Urinary bladder (tissue), 4 donors: ENCODE data around the gene ALDH5A1. TPM values are rescaled to one million over a fixed set of nuclear protein-coding genes. Genes with fewer than 3 reads are reported as not detected.

ENCODE experiments used
- DNase-seq: peaks from one replicate; pipeline ENCODE4 v3.0.0-alpha.2; 2015; ENCODE audit errors: extremely low spot score
- H3K27ac ChIP-seq: one replicate; pipeline ENCODE4 v1.5.1; 2013; ENCODE audit warnings: low read depth, mild to moderate bottlenecking, moderate library complexity
- H3K36me3 ChIP-seq: one replicate; pipeline ENCODE4 v1.6.1; 2013; ENCODE audit warnings: mild to moderate bottlenecking, moderate library complexity; ENCODE audit not compliant: insufficient read depth
- H3K4me1 ChIP-seq: one replicate; pipeline ENCODE4 v1.6.1; 2013; ENCODE audit warnings: mild to moderate bottlenecking, moderate library complexity; ENCODE audit not compliant: insufficient read depth
- H3K4me3 ChIP-seq: one replicate; pipeline ENCODE4 v1.5.1; 2013; ENCODE audit warnings: low read depth, low read length
- WGBS: extraction: QIAGEN DNeasy Blood & Tissue Kit; methylation state at CpG from one replicate; pipeline ENCODE4 v1.1.7; 2013; 5-methylcytosine and 5-hydroxymethylcytosine counted together
- polyA plus RNA-seq: library from polyadenylated mRNA; stranded (reverse); fragments of 200-250 nt; gene quantifications from one replicate; pipeline ENCODE4 v1.2.3, GENCODE V29; 2013
- total RNA-seq: library from RNA; depleted of rRNA; stranded (reverse); fragments of >200 nt; gene quantifications from one replicate; pipeline ENCODE4 v1.2.3, GENCODE V29; 2014
- donor health status: healthy with polysubstance abuse.
- donor health status: healthy.

The ALDH5A1 gene
- total and polyA plus RNA-seq, 2 donors = 4.6 to 9.3 TPM

DNA sequence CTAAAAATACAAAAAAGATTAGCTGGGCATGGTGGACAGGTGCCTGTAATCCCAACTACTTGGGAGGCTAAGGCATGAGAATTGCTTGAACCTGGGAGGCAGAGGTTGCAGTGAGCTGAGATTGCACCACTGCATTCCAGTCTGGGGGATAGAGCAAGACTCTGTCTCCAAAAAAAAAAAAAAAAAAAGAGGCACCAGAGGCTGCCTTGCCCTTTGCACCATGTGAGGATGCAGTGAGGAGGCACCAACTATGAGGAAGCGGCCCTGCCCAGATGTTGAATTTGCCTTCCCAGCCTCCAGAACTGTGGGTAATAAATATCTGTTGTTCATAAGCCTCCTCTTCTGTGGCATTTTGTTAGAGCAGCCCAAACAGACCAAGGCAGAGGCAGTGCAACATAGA is 54.4 kb downstream of the ALDH5A1 start:
- Histone ChIP-seq H3K36me3 (no peaks in the 10 kb centered on the region), H3K4me3 (no peak overlapping the region), H3K27ac (no peak overlapping the region), H3K4me1 (no peaks in the 10 kb centered on the region)
- 98% methylated on average over 1 of the region's 1 CpG for WGBS
- DNase-seq = no peak

DNA sequence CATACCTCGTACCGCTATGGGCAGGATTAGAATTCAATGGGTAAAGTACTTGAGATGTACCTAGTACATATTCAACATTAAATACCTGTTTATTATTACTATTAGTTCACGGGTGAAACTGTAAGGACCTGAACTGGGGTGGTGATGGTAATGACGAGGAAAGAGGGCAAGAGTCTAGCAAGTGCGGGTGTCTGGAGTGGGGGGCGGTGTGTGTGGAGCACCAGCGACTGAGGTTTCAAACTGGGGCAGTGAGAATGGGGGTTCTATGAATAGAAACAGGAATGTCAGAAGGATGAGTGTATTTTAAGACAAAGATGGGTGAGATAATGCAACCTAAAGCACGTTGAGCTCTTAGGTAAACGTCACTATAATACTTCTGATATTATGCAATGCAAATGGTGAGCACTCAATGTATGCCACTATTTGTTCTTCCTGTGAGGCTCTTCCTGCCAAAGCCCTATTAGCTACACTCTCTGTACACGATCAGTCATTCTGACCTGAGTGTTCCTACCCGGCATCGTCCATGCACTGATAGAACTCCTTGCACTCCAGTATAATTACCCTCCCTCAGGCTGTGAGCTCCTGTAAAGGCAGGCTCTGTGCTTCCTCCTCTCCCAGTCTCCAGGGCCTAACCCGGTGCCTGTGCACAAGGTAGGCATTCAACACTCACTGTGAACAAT is 55.0 kb downstream of the ALDH5A1 start:
- no peak for DNase-seq
- WGBS = 87% methylated on average over 13 of the region's 13 CpGs
- Histone ChIP-seq H3K4me1 (no peaks in the 10 kb centered on the region), H3K4me3 (no peak overlapping the region), H3K36me3 (no peaks in the 10 kb centered on the region), H3K27ac (no peak overlapping the region)

DNA sequence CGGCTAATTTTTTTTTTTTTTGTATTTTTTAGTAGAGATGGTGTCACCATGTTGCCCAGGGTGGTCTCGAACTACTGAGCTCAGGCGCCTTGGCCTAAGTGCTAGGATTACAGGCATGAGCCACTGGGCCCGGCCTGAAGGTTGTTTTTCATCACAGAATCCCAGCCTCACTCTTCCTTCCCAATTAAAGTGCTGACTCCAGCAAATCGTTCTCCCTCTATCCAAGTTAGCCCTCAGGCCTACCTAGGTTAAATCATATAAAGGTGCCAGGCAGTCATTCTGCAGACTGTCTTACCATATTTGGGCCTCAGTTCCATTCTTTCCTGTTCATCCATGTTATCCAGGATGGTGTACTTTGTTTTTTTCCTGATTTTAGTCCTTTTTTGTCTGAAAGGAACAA is 56.4 kb downstream of the ALDH5A1 start:
- no peak for DNase-seq
- Histone ChIP-seq H3K36me3 (no peaks in the 10 kb centered on the region), H3K27ac (no peak overlapping the region), H3K4me1 (no peaks in the 10 kb centered on the region), H3K4me3 (no peak overlapping the region)
- 91% methylated on average over 5 of the region's 5 CpGs for WGBS

DNA sequence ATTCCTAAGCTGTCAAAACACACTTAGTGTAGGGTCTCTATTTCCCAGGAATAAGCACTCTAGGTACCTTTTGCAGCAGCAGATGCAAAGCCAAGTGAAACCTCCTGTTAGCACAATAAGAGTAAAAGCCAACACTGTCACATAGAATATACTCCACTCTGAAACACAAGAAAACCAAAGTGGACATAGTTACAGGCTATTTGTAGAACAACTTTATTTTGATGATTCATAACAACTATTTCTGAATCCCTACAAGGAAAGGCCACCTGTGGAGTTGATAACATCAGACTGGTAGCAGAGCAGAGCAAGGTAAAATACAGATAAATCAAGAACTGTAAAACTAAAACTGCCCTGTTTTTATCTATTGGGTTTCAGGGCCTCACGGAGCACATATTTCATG is 59.7 kb downstream of the ALDH5A1 start:
- H3K4me1 ChIP-seq = no peaks in the 10 kb centered on the region
- DNase-seq = no peak
- no peak overlapping the region for H3K27ac ChIP-seq
- no peak overlapping the region for H3K4me3 ChIP-seq
- no peaks in the 10 kb centered on the region for H3K36me3 ChIP-seq
- WGBS = 69% methylated on average over 1 of the region's 1 CpG

DNA sequence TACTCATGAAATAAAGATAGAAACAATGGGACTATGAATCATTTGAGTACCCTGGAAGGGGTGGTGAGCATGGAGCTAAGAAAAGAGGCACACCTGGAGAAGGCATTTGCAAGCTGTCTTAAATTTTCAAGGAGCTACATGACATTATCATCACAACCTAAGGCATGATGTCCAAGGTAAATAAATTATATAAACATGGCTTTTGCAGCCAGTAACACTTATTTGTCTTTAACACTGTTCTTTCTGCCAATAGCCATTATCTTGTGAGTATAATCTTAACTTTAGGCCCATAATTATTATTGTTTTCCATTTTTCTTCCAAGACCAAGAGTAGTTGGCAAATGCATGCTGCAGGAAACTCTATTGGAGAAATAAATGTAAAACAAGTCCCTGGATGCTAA is 63.7 kb downstream of the ALDH5A1 start:
- Histone ChIP-seq H3K27ac (no peak overlapping the region), H3K36me3 (no peaks in the 10 kb centered on the region), H3K4me3 (no peak overlapping the region), H3K4me1 (no peaks in the 10 kb centered on the region)
- no peak for DNase-seq

DNA sequence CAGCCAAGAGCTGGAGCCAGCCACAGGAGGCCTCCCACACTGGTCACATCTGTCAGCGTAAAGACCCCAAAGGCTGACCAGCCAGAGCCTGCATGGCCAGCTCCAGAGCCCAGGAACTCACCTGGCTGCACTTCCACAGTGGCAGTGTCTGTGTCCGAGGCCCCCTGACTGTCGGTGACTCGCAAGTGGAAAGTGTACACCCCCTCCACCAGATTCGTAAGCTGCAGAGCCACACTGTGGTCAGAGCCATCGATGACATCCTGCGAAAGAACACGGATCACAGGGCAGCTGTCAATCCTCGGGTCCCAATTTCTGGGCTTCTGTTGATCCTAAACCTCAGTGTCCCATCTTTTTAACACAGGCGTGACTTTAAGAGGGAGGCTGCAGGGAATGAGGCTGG is 69.3 kb downstream of the ALDH5A1 start:
- no peak overlapping the region for H3K27ac ChIP-seq
- no peak overlapping the region for H3K4me3 ChIP-seq
- H3K36me3 ChIP-seq = no peaks in the 10 kb centered on the region
- no peak for DNase-seq
- H3K4me1 ChIP-seq = no peaks in the 10 kb centered on the region
- WGBS = 81% methylated on average over 10 of the region's 10 CpGs

DNA sequence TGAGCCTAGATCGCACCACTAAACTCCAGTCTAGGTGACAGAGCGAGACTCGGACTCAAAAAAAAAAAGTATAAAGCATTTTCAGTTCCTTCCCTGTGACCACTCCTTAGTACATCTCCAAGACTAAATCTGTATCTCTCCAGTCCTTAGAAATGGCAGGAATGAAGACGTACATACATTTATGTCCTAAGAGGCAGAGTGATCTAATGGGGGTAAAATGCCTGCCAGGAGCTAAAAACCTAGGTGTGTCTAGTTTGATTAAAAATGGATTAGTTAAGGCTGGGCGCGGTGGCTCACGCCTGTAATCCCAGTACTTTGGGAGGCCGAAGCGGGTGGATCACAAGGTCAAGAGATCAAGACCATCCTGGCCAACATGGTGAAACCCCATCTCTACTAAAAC is 70.4 kb downstream of the ALDH5A1 start:
- H3K36me3 ChIP-seq = no peaks in the 10 kb centered on the region
- 96% methylated on average over 9 of the region's 9 CpGs for WGBS
- no peak for DNase-seq
- H3K27ac ChIP-seq = no peak overlapping the region
- H3K4me1 ChIP-seq = no peaks in the 10 kb centered on the region
- no peak overlapping the region for H3K4me3 ChIP-seq

DNA sequence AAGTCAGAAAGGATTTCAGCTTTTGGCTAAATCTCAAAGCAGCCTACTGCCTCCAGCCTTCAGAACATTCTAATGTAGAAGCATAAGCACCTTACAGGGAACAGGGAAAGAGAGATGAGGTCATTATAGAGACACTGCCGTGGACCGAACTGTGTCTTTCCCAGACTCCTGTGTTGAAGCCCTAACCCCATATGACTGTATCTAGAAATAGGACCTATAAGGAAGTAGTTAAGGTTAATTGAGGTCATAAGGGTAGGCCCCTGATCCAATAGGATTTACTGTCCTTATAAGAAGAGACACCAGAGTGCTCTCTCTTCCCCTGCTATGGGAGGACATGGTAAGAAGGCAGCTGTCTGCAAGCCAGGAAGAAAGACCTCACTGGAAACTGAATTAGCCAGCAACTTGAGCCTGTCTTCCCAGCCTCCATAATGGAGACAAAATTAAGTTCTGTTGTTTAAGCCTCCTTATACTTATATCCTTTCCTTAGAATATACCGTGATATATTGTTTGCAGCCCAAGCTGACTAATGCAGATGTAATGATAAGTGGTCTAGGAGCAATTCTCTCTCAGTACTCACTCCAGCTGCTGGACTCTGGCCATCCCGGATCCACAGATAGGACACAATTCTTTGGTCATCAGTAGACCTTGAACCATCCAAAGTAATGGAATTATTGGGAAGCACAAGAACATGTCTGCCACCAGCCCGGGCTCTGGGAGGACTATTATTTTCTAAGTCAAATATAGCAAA is 71.4 kb downstream of the ALDH5A1 start:
- Histone ChIP-seq H3K4me1 (no peaks in the 10 kb centered on the region), H3K4me3 (no peak overlapping the region), H3K27ac (no peak overlapping the region), H3K36me3 (no peaks in the 10 kb centered on the region)
- no peak for DNase-seq
- 82% methylated on average over 5 of the region's 5 CpGs for WGBS

DNA sequence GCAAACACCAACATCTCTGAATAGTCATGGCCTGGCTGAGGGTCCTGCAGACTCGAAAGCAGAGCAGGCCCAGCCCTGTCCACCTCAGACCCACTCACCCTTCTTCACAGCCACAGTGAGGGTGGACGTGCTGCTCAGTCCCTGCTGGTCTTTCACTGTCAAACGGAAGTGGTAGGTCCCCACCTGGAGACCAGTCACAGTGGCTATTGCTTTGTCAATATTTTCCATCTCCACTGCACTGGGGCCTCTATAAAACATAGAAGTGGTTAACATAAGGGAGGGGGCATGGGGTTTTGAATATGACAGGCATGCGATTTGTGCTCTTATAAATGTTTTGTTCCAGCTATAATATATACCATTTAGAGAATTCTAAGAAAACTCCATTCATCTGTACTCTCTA is 73.9 kb downstream of the ALDH5A1 start:
- no peak overlapping the region for H3K4me3 ChIP-seq
- 76% methylated on average over 4 of the region's 4 CpGs for WGBS

DNA sequence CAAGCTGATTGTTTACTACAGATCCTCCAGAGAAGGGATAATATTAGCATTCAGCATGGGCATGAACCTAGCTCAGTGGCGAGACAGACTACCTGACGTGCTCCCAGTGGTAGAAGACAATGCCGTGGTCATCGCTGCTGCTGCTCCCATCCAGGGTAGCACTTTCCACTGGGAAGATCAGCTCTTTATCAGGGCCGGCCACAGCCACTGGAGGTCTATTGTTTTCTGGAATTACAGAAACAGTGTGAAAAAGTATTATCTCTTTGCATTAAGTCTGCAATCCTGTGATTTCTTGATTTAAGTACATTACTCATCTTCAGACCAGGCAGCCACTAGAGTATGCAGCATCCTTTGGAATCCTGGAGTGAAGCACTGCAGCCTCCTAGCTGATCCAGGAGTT is 75.0 kb downstream of the ALDH5A1 start:
- Histone ChIP-seq H3K36me3 (no peaks in the 10 kb centered on the region), H3K4me3 (no peak overlapping the region), H3K4me1 (no peaks in the 10 kb centered on the region), H3K27ac (no peak overlapping the region)
- no peak for DNase-seq
- WGBS = 92% methylated on average over 5 of the region's 5 CpGs

More for the DNA sequence above, 73.9 kb downstream of the ALDH5A1 start:
- Histone ChIP-seq H3K36me3 (no peaks in the 10 kb centered on the region), H3K27ac (no peak overlapping the region), H3K4me1 (no peaks in the 10 kb centered on the region)
- no peak for DNase-seq

DNA sequence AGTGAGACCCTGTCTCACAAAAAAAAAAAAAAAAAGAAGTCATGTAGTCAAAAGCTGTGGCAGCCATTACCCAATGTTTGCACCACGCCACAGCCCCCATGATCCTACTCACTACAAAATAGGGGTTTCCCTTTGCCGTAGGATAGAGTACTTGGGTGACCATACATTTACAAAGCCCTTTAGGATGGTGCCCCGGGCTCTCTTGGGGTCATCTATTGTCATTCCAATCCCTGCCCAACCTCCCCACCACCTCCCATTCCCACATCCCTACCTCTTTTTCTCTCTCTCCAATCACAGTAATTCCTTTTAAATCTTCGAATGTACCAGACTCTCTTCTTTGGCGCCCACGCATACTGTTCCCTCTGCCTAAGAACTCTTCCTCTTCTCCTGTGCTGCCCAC is 76.6 kb downstream of the ALDH5A1 start:
- DNase-seq = no peak
- H3K36me3 ChIP-seq = no peaks in the 10 kb centered on the region
- no peaks in the 10 kb centered on the region for H3K4me1 ChIP-seq
- no peak overlapping the region for H3K4me3 ChIP-seq
- no peak overlapping the region for H3K27ac ChIP-seq
- 76% methylated on average over 6 of the region's 6 CpGs for WGBS

DNA sequence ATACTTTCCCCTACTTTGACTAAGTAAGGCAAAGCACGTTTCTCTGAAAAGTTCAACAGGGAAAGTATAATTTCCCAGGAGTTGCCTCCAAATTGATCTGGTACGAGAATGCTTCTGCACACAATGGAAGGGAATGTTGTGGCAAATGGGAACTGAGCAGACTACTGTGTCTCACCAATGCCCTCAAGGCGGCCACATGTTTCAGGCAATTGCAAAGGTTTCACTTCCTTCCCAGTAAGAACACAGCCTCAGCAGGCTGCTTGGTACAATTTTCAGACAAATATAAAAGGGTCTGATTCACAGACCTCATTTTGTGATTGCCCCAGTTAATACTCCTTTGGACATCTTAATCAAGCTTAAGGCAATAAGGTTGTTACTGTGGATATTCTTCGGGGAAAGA is 80.0 kb downstream of the ALDH5A1 start:
- no peak overlapping the region for H3K27ac ChIP-seq
- H3K4me3 ChIP-seq = no peak overlapping the region
- 81% methylated on average over 4 of the region's 4 CpGs for WGBS
- H3K36me3 ChIP-seq = no peaks in the 10 kb centered on the region
- H3K4me1 ChIP-seq = no peaks in the 10 kb centered on the region
- no peak for DNase-seq

DNA sequence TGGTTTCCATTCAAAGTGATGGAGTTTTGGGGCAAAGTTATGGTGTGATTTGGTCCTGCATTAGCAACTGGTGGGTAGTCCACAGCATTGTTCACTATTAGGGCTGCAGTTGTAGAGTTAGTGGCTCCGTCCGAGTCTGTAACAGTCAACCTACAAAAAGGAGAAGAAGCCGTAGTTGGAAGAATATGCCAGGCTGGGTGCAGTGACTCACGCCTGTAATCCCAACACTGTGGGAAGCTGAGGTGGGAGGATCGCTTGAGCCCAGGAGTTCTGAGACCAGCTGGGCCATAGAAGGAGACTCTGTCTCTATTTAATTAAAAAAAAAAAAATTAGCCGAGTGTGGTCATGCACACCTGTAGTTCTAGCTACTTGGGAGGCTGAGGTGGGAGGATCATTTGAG is 81.7 kb downstream of the ALDH5A1 start:
- Histone ChIP-seq H3K27ac (no peak overlapping the region), H3K4me1 (no peaks in the 10 kb centered on the region), H3K4me3 (no peak overlapping the region), H3K36me3 (no peaks in the 10 kb centered on the region)
- no peak for DNase-seq
- WGBS = 92% methylated on average over 6 of the region's 6 CpGs

DNA sequence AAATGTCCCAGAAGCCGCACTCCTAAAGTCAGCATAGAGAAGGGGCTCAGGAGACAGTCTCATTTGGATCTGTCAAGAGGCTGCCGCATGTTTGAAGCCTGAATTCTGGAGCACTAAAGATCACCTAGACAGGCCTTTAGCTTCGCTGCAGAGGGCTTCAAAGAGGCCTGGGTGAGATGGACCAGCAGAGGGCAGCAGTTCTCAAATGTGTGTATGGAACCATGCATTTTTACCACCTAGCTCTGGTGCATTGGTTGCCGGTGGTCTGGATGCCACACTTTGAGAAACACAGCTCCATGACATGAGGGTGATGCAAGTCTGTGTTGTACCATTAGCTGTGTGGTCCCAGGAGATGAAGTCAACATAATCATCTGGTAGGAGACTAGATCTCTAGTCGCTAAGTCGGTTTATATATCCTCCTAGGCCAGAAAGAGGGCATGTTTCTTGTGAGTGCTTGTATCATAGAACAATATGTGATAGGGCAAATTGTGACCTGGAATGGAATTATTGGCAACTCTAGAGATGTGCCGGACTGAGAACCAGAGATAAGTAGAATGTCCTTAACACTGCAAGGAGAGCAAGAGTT is 86.4 kb downstream of the ALDH5A1 start:
- Histone ChIP-seq H3K27ac (no peak overlapping the region), H3K4me3 (no peak overlapping the region), H3K4me1 (no peaks in the 10 kb centered on the region), H3K36me3 (no peaks in the 10 kb centered on the region)
- WGBS = 56% methylated on average over 7 of the region's 7 CpGs
- DNase-seq = peak; percentile 33
